CD4-positive, alpha-beta T cell (primary cell): ENCODE data around the gene MYH15. TPM values are rescaled to one million over a fixed set of nuclear protein-coding genes. Genes with fewer than 3 reads are reported as not detected.

Experiments used
- ATAC-seq: fragments of 200-7000 bp; cut with Tn5 transposase; one replicate; pipeline ENCODE4 v1.10.0; 2022; ENCODE audit warnings: mild to moderate bottlenecking; ENCODE audit not compliant: poor library complexity
- CTCF ChIA-PET: fragments of 350-600 bp; sonication (Branson Sonifier 250); formaldehyde crosslinking; loops from one replicate; lab custom pipeline; 2021; ENCODE audit warnings: antibody characterized with exemption, inconsistent platforms; lab: Charles Lee
- POLR2A ChIA-PET: fragments of 350-600 bp; sonication (Branson Sonifier 250); formaldehyde crosslinking; loops from one replicate; lab custom pipeline; 2021; ENCODE audit warnings: antibody characterized with exemption, inconsistent platforms; lab: Charles Lee
- DNase-seq, 14 experiments: peaks; one replicate each; pipeline ENCODE4 v3.0.0-alpha.2; 2013 to 2020; ENCODE audit warnings: mixed read lengths in 2 of 14
- H3K27ac ChIP-seq, 2 donors: one replicate each; pipeline versions ENCODE4 v1.5.1 to v1.7.0; 2013; ENCODE audit warnings: low read length in 2 of 2, low read depth in 1 of 2, mild to moderate bottlenecking in 1 of 2
- H3K27me3 ChIP-seq, 2 experiments: 1 replicate in 1 of 2; 2 replicates in 1 of 2; pipeline versions ENCODE4 v1.6.1 to v1.7.0; 2013; ENCODE audit warnings: low read length in 2 of 2, control low read depth in 1 of 2, mild to moderate bottlenecking in 1 of 2, moderate library complexity in 1 of 2; ENCODE audit not compliant: insufficient read depth in 2 of 2, control insufficient read depth in 1 of 2
- H3K36me3 ChIP-seq: one replicate; pipeline ENCODE4 v1.6.1; 2013; ENCODE audit warnings: low read length, control low read depth; ENCODE audit not compliant: insufficient read depth
- H3K4me1 ChIP-seq: one replicate; pipeline ENCODE4 v1.6.1; 2013; ENCODE audit warnings: low read length, control low read depth; ENCODE audit not compliant: insufficient read depth
- H3K4me3 ChIP-seq: one replicate; pipeline ENCODE4 v1.5.1; 2013; ENCODE audit warnings: mild to moderate bottlenecking, low read length, moderate library complexity
- H3K9me3 ChIP-seq, 2 experiments: 1 replicate in 1 of 2; 2 replicates in 1 of 2; pipeline versions ENCODE4 v1.6.1 to v1.7.0; 2013; ENCODE audit warnings: low read length in 2 of 2, mild to moderate bottlenecking in 2 of 2, control low read depth in 1 of 2, moderate library complexity in 1 of 2; ENCODE audit not compliant: control insufficient read depth in 1 of 2, insufficient read depth in 1 of 2
- H3K27ac Mint-ChIP-seq: one replicate; pipeline ENCODE4 v1.8.0; 2020; ENCODE audit warnings: mixed read lengths
- H3K27me3 Mint-ChIP-seq: one replicate; pipeline ENCODE4 v1.8.0; 2021; ENCODE audit warnings: mixed read lengths
- H3K36me3 Mint-ChIP-seq: one replicate; pipeline ENCODE4 v1.8.0; 2021; ENCODE audit warnings: low read depth, mixed read lengths
- H3K4me1 Mint-ChIP-seq: one replicate; pipeline ENCODE4 v1.8.0; 2021; ENCODE audit warnings: low read depth, mixed read lengths
- H3K4me3 Mint-ChIP-seq: one replicate; pipeline ENCODE4 v1.8.0; 2020; ENCODE audit warnings: mild to moderate bottlenecking, mixed read lengths
- H3K9me3 Mint-ChIP-seq: one replicate; pipeline ENCODE4 v1.8.0; 2020; ENCODE audit warnings: mixed read lengths
- CTCF ChIP-seq: fragments of 200-600 bp; IDR thresholded peaks from one replicate; pipeline ENCODE4 v1.8.0; 2022; ENCODE audit warnings: antibody characterized with exemption, mild to moderate bottlenecking
- intact Hi-C, 2 experiments: fragments of 100-400 bp; cut with DNase I in 1 of 2; cut with micrococcal nuclease in 1 of 2; formaldehyde crosslinking; loops; one replicate each; pipeline versions ENCODE4 v1.15.1 to v1.9.0; 2023 to 2025; cut with DNase I, micrococcal nuclease
- total RNA-seq, 174 experiments: library from RNA in 2 of 174; stranded (reverse) in 2 of 174; gene quantifications; one replicate each; pipeline ENCODE4 v1.2.3 and lab custom pipeline; 2021 to 2026

Gene MYH15
- total RNA-seq, 2 experiments from 2014 or later: 0.05 to 0.08 TPM

GRCh38 chr3:108472001-108472591 is 38.3 kb downstream of the MYH15 start:
- Mint-ChIP-seq H3K27ac (no peak overlapping the region), H3K4me3 (no peak overlapping the region), H3K4me1 (no peaks in the 10 kb centered on the region), H3K36me3 (no peaks in the 10 kb centered on the region), H3K27me3 (no peaks in the 10 kb centered on the region), H3K9me3 (no peaks in the 10 kb centered on the region)
- Histone ChIP-seq H3K9me3 (no peaks in the 10 kb centered on the region), H3K27ac (no peak overlapping the region), H3K27me3 (no peaks in the 10 kb centered on the region), H3K4me3 (no peak overlapping the region), H3K4me1 (no peaks in the 10 kb centered on the region), H3K36me3 (no peaks in the 10 kb centered on the region)
- no peak for ATAC-seq
- POLR2A ChIA-PET: no interaction called here
- TF ChIP-seq CTCF: no peak
- CTCF ChIA-PET: no interaction called here
- DNase-seq: no peak
- intact Hi-C loops: loop anchor here in 1 of 2 experiments (5.0 kb wide), 1 partner anchor 535 kb away; no protein-coding TSS in a partner anchor

- no peaks in the 10 kb centered on the region for H3K36me3 Mint-ChIP-seq
- DNase-seq (no peak), ATAC-seq (no peak)
- Histone ChIP-seq H3K36me3 (no peaks in the 10 kb centered on the region), H3K4me1 (no peaks in the 10 kb centered on the region), H3K4me3 (no peak overlapping the region), H3K9me3 (no peaks in the 10 kb centered on the region), H3K27ac (no peak overlapping the region), H3K27me3 (no peaks in the 10 kb centered on the region)
- no peak overlapping the region for H3K27ac Mint-ChIP-seq
- no peaks in the 10 kb centered on the region for H3K9me3 Mint-ChIP-seq
- H3K4me3 Mint-ChIP-seq: no peak overlapping the region
- ChIA-PET CTCF (no interaction called here), POLR2A (no interaction called here)
- TF ChIP-seq CTCF: no peak
- no peaks in the 10 kb centered on the region for H3K27me3 Mint-ChIP-seq
- H3K4me1 Mint-ChIP-seq: no peaks in the 10 kb centered on the region
- intact Hi-C loops: loop anchor here in 1 of 2 experiments (5.0 kb wide), 1 partner anchor 534 kb away; no protein-coding TSS in a partner anchor
These were observed 39.0 kb downstream of the MYH15 start for GRCh38 chr3:108471426-108471825.

GRCh38 chr3:108469126-108469525 is 41.3 kb downstream of the MYH15 start:
- Mint-ChIP-seq H3K36me3 (no peaks in the 10 kb centered on the region), H3K4me1 (no peaks in the 10 kb centered on the region), H3K27me3 (no peaks in the 10 kb centered on the region), H3K9me3 (no peaks in the 10 kb centered on the region), H3K27ac (no peak overlapping the region), H3K4me3 (no peak overlapping the region)
- Histone ChIP-seq H3K27ac (no peak overlapping the region), H3K36me3 (no peaks in the 10 kb centered on the region), H3K4me3 (no peak overlapping the region), H3K9me3 (no peaks in the 10 kb centered on the region), H3K27me3 (no peaks in the 10 kb centered on the region), H3K4me1 (no peaks in the 10 kb centered on the region)
- ChIA-PET CTCF (interaction anchor here (2.2 kb wide), 1 partner anchor 8 kb away, joined by 7 read pairs; no protein-coding TSS in a partner anchor), POLR2A (no interaction called here)
- intact Hi-C loops: no loop called here
- TF ChIP-seq CTCF: no peak
- ATAC-seq (no peak), DNase-seq (no peak)
